GM18867 (cell line): ENCODE data around the gene PSORS1C2.
"Not testable (repeated sequence)": the region's sequence is repeated elsewhere in the genome, so short reads cannot be mapped to it uniquely, and the experiment has no call there.

Source experiments
- ATAC-seq: cut with Tn5 transposase; IDR thresholded peaks from one replicate; pipeline ENCODE4 v1.9.1; 2021; ENCODE audit warnings: mild to moderate bottlenecking, moderate library complexity; ENCODE audit not compliant: unreplicated experiment

Gene PSORS1C2

DNA sequence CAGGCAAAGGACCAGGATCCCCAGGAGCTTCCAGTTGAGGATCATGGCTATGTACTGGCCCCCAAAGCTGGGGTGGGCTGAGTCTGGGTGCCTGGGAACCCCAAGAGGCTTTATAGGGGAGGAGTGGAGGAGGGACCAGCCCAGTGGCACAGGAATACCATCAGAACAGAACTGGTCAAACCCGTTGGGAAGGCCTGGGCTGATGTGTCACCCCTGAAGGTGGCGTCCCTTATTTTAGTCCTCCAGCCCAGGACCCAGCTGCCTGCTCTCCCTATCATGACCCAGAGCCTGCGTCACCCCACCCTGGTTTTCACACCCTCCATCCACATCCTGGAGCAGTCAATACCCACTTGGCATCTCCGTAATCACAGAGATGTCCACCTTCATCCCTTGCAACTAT lies at the start of gene PSORS1C2:
Gene PSORS1C2 (minus strand): TSS at position 85 of the 400 bp plus-strand sequence. CDS start 40 bp downstream, at position 45.
- ATAC-seq = no peak

DNA sequence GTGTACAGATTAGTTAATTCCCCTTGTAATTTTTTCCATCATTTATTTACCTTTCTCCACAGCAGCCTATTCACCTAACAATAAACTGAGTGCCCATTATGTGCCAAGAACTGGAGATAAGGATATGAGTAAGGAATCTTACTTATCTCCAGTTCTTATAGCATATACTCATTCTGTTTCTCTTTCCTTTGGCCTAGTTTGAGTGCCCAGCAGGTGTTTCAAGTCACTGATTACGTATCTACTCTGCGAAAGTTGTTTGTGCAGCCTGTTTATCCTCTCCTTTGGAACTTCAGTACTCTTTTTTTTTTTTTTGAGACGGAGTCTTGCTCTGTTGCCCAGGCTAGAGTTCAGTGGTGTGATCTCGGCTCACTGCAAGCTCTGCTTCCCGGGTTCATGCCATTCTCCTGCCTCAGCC lies 48.9 kb upstream of the PSORS1C2 start:
- no peak for ATAC-seq

DNA sequence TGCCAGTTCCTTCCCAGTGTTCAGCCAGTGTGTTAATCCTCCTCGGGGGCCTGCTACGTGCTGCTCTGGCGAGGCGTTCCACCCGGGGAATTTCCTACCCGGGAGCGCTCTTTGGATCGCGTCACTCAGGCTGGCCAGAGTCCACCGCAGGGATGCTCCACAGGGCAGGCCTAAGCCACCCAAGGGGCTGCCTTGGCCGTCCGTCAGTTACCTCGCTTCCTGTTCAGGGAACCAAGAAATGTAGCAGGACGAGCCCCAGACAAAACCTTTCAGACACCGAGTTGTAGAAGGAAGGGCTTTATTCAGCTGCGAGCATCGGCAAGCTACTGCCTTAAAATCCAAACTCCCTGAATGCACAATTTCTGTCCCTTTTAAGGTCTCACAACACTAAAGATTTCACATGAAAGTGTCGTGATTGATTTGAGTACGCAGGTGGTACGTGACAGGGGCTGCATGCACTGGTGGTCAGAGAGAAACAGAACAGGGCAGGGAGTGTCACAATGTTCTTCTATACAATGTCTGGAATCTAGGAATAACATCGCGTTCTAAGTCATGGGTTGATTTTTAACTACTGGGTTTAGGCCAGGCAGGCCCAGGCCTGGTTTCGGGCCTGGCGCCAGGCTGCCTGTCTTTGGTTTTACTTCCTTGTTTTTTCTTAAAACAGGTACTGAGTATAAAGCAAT lies 47.3 kb upstream of the PSORS1C2 start:
- ATAC-seq = no peak

DNA sequence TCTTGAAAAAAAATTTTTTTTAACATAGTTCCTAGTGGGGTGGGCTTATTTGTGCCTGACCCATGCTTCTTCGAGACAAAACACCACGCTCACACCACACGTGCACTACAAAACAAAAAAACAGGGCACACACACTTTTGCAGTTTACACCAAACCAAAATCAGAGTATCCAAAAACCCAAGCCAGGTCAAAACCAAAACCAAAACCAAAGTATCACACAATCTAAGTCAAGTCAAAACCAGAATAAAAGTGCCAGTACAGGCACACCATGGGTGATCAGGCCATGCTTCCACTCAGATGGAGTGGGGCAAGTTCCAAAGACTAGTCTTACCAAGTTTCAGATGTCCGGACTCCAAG lies 46.8 kb upstream of the PSORS1C2 start:
- not testable (repeated sequence) for ATAC-seq

DNA sequence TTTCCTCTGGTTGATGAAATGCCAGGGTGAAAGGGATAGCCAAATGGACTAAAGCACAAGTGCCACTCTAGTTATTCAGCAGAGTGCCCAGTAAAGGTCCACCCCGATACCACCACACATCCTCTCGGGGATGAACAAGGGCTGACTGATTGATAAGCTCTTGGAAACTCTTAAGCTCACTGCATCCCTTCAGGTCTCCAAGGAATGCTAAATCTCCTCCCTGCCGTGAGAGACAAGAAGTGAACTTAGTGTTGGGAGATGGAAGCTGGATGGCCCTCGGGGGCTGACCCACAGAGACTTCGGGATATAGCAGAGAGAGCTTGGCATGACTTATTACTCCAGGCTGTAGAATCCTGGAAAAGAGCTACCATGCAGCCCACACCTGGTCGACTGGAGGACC lies 45.0 kb upstream of the PSORS1C2 start:
- not testable (repeated sequence) for ATAC-seq

DNA sequence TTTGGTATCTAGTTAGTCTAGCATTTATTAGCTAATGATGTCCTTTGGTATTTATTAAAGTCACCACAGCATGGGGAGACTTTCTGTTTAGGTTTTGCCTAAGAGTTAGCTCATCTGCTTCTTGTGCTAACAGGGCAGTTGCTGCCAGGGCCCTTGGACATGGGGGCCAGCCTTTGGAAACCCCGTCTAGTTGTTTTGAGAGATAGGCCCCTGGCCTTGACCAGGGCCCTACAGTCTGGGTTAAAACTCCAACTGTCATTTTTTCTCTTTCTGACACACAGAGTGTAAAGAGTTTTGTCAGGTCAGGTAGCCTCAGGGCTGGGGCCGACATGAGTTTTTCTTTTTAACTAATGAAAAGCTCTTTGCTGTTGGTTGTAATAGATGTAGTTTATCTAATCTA lies 44.4 kb upstream of the PSORS1C2 start:
- not testable (repeated sequence) for ATAC-seq

DNA sequence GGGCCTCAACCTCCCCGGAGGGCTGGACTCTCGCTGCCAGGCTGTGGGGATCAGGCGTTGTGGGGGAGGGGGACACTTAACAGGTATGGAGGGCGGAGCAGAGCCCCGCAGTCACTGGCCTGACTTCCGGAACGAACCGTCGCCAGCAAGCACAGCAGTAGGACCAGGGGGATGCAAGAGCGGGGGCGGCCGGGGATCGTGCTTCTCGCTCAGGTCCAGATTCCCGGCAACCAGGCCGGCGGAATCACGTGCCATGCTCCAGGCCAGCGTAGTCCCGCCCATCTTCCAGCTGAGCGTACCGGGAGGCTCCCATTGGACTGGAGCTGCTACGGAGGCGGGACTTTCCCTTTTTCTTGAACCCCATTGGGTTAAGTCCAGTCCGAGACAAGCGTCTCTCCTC lies 41.6 kb upstream of the PSORS1C2 start:
- ATAC-seq = no peak

DNA sequence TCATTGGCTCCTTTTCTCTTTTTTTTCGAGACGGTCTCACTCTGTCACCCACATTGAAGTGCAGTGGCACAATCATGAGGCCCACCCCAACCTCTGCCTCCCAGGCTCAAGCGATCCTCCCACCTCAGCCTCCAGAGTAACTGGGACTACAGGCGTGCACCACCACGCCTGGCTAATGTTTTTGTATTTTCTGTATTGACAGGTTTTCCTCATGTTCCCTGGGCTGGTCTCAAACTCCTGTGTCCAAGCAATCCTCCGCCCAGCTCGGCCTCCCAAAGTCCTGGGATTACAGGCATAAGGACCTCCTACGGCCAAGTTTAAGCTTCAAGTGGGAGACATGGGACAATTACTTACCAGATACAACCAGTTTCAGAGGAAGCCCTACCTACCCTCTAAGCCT lies 41.0 kb upstream of the PSORS1C2 start:
- ATAC-seq = no peak

DNA sequence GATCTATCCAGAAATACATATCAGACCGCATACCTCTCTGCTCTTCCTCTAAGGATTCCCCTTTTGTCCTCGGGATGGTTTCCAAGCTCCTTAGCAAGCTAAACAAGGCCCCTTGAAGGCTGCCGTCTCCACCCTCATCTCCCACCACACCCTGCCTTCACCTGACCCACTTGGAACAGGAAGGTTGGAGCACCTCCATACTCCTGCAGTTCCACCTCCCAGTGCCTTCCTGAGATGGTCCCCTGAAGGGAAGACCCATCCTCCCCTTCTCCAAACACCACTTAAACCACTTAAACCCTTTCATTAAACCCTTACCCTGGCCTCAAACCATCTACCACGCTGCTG lies 40.1 kb upstream of the PSORS1C2 start:
- ATAC-seq = no peak

DNA sequence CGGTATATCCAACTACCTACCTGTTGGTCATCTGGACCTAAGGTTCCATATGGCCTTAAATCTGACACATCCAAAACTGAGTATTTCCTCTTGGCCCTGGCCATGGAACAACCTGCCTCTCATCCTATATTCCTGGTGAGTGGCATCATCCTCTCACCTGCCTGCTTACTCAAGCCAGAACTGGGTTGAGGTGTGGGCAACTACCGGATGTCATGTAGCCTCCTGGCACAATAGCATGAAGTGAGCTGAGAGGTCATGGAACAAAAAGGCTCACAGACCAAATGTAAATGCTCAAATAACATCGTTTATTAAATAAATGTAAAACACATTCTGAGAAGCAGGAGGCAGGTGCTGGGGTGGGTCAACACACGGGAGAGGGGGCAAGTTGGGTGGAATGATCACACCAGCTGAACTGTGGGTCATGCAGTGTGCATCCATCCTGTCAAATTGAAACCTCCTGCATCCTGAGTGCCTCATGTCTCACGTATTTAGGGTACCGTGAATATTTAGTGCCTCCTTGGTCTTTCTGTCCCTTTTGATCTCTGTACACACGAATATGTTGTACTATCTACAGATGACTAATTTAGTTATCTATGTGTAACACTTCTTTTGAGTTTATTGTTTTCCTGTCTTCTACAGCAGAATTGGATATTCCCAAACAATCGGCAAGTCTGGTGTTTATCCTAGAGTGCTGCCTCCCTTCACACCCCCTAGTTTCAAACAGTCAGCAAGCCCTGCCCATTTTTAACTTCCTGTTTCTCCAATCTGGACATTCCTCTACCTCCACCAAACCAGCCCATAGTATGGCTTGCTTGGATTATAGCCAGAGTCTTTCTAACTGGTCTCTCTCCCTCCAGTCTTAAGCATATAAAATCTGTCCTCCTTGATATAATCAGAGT lies 39.5 kb upstream of the PSORS1C2 start:
- ATAC-seq = no peak

DNA sequence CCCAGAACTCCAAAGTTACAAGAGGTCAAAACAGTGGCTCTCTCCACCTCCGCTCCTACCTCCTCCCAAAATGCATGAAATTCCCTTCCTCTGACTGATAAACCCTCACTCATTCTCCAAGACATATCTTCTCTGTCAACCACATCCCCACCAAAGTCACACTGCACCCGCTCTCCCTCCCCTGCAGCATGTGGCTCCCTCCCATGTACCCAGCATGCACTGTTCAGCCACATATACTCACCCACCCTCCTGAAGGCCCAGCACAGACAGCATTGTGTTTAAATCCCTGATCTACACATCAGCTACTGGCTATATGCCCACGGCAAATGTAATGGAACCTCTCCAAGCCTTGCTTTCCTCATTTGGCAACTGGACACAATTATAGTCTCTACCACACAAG lies 37.1 kb upstream of the PSORS1C2 start:
- no peak for ATAC-seq

DNA sequence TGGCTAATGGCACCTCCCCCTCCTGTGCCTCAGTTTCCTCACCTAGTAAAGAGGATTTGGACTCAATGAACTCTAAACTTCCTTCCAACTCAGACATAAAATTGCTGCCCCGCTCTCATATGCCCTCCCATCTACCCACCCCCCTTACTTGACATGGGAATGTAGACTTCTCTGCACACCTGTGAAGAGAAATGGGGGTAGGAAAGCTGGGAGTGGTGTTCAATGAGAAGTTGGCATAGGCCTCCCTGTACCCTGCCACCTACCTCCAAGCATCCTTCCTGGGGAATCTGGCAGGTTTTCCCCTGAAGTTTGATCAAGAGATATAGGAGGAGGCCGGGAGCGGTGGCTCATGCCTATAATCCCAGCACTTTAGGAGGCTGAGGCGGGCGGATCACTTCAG lies 35.5 kb upstream of the PSORS1C2 start:
- no peak for ATAC-seq

DNA sequence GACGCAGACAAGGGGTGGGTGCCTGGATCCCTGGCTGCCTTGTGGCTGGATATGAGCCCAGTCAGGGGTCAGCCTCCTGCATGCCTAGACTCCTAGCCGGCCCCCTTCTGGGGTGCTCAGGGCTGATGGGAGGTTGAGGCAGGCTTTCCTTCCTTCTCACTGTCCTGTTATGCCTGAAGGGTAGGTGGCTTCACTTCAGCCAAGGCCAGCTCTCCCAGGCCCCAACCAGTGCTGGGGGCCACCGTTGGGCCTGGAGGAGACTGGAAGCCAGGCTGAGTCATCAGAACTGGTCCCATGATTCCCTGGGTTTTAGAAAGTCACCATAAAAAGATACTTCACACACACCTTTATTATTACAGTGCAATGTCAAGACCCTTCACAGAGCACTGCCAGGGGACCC lies 34.5 kb upstream of the PSORS1C2 start:
- ATAC-seq = no peak

DNA sequence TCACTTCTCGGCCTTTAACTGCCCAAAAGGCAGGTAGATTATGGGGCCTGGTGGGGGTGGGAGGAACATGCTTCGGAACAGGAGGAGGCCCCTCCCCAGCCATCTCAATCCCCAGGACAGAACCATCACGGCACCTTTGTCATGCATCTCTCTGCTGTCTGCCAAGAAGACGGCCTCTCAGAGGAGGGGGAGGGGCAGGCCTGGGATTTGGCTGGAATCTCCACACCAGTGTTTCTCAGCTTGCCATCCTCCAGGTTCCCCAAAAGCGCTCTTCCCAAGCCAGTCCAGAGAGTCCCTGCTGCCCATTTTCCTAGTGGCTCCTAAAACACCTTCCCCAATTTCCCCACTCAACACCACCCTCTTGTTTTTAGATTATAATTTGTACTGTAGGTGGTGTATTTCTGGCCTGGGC lies 34.1 kb upstream of the PSORS1C2 start:
- ATAC-seq = no peak

DNA sequence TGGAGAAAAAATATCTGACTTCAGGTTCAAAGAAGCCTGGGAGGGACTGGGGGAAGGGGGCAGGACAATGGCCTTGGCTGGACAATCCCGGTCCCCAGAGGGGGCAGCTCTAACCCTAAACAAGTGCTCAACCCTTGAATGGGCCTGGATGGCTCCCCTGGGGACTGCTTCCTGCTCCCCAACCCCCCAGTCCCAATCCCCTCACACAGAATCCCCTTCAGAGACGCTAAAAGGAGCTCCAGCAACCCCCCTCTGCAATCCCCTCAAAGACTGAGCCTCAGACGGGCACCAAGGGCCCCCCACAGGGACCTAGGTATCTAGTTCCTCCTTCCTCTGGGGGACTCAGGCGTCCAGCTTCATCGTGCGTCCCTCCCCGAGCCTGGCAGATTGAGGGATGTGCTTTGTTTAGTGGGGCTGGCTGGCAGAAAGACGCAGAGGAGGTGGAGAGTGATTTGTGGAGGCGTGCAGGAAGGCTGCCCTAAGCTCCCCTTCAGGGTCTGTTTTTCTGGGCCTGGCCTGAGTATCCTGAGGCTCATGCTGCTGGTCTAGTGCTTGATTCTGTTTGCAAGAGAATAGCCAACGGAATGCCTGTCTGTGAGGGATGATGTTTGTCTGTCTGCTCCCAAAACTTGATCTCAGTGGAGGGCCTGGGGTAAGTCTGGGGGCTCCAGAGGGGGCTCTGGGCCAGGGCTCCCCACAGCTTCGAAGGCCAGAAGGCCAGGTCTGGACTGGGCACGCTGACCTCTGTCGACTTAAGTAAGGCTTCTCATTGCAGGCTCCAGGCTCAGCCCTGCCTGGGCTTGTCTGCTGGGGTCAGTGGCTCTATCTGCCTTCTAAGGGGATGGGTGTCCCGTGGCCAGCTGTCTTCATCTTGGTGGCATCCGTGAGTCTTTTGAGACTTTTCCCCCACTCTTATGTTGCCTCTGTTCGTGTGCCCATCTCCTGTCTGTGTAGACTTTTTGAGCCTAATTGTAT lies 33.4 kb upstream of the PSORS1C2 start:
- ATAC-seq = no peak

DNA sequence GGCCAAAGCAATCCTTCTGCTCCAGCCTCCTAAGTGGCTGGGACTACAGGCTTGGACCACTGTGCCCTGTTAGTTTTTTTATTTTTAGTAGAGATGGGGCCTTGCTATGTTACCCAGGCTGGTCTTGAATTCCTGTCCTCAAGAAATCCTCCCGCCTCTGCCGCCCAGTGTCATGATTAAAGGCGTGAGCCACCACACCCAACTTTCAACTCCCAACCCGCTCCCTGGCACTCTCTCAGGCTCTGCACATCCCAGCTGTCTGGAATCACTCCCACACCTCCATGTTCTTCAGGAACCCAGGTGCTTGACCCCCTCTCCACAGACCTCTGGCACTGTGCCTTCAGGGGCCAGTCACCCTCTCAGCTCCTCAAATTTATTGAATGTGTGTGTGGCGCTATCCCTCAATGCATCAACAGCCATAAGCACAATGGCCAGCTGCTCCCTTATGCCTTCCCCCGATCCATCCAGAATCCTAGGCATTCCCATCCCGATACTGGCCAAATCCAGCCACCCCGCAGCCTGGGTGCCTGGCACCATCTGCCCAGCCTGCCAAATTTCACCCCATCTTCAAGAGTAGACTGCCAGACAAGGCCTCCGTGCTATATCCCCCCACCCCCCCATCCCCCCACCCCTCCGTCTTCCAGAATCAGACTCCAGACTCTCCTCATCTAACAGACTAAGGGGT lies 32.3 kb upstream of the PSORS1C2 start:
- ATAC-seq = no peak

DNA sequence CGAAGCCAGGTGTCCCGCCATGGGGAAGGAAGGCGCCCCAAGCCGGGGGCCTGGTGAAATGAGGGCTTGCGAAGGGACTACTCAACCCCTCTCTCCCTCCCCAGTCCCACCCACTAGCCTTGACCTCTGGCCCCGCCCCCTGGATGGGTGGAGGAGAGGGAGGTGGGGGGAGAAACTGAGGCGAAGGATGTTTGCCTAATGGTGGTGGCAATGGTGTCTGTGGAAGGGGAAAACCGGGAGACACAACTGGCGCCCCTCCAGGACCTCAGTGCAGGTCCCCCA lies 31.7 kb upstream of the PSORS1C2 start, which contains the start of gene POU5F1:
Gene POU5F1 (minus strand): TSS at position 83 of the 282 bp plus-strand sequence. CDS start 62 bp downstream, at position 21.
- ATAC-seq = no peak

DNA sequence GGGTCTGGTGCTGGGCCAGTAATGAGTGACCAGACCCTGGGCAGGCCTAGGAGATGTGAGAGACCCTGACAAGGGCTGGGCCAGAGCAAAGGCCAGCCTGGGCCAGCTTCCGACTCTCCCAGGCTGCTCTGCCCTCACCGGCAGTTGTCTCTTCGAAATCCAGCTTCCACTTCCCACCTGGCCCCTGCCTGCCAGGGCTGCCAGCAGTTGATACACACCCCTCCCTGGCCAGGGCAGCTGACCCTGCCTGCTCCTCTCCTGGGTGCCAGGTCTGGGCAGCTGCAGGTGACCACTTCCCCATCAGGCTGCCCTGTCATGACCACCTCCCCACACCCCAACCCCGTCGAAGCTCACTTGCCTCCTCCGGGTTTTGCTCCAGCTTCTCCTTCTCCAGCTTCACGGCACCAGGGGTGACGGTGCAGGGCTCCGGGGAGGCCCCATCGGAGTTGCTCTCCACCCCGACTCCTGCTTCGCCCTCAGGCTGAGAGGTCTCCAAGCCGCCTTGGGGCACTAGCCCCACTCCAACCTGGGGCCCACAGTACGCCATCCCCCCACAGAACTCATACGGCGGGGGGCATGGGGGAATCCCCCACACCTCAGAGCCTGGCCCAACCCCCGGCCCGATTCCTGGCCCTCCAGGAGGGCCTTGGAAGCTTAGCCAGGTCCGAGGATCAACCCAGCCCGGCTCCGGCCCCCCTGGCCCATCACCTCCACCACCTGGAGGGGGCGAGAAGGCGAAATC lies 31.2 kb upstream of the PSORS1C2 start:
- ATAC-seq = not testable (repeated sequence)

DNA sequence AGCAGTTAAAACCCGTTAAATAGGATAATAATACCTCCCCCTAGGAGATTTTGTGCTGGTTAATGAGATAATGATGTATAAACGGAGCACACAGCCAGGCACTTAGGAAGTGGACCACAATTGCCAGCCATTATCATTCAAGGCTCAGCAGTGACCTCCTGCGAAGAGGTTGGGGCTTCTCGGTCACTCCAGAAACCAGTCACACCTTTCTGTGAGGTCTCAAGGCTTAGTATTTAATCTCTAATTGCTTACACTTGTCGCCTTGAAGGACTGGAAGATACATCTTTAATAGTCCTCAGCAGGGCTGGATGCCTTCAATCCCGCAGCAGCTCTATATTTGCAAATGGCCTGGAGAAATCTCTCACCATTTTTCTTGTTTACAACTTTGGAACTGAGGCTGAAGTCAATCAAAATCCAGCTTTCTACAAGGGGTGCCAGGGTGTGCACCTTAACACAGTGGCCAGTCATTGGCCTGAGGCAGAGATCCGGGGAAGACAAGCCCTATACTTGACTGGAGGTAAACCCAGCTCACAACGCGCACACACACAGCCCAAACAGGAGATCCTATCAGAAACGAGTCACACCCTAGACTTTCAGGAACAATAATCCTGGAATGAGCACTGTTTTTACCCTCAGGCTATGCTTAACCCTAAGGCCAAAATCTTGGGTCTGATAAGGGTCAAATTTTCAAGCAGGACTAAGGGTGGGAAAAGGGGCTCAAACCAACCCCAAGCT lies 30.4 kb upstream of the PSORS1C2 start:
- no peak for ATAC-seq
